K562 (cell line): ENCODE data around the gene THADA. TPM values are rescaled to one million over a fixed set of nuclear protein-coding genes. Genes with fewer than 3 reads are reported as not detected.

ENCODE experiments used
- ATAC-seq: fragments of 200-7000 bp; cut with Tn5 transposase; 3 replicates; pipeline ENCODE4 v1.9.1; 2020; ENCODE audit warnings: moderate library complexity
- BruUV-seq: library from RNA; stranded (reverse); fragments of 400-500 nt; replicated peaks from 2 replicates; lab custom pipeline; 2021; lab: Mats Ljungman, UMichigan
- CTCF ChIA-PET: fragments of 300-600 bp; formaldehyde crosslinking; extraction: SDS; loops from one replicate; lab custom pipeline; 2021; ENCODE audit warnings: low intra/inter-chr PET ratio; lab: Yijun Ruan, JAX
- POLR2A ChIA-PET: fragments of 300-600, 350-650 bp; sonication (Branson Sonifier 250); formaldehyde crosslinking; extraction: SDS; loops from one replicate; lab custom pipeline; 2021; ENCODE audit warnings: antibody characterized with exemption, inconsistent platforms; lab: Yijun Ruan, JAX
- DNase-seq, 4 experiments: peaks; one replicate each; pipeline versions ENCODE4 v3.0.0 to v3.0.0-alpha.2; 2011 to 2018; ENCODE audit warnings: low spot score in 3 of 4, mixed read lengths in 3 of 4; ENCODE audit errors: extremely low read depth in 1 of 4
- FAIRE-seq: peaks from 2 replicates; lab custom pipeline; 2011; peaks lifted over from hg19 to GRCh38; lab: Jason Lieb, UNC
- H2AFZ ChIP-seq: 2 replicates; pipeline ENCODE4 v1.6.0; 2011; ENCODE audit warnings: low read depth, low read length, control low read depth, inconsistent platforms
- H3K27ac ChIP-seq: fragments of 200-600 bp; 3 replicates; pipeline ENCODE4 v1.8.0; 2011; ENCODE audit warnings: low read depth, mild to moderate bottlenecking, control low read depth, inconsistent platforms, low read length, moderate library complexity, mixed read lengths; ENCODE audit errors: extremely low read depth
- H3K27me3 ChIP-seq, 2 experiments: fragments of 300-600 bp in 1 of 2; 2 replicates in 1 of 2; 3 replicates in 1 of 2; pipeline versions ENCODE4 v1.6.0 to v1.8.0; 2011; ENCODE audit warnings: inconsistent platforms in 2 of 2, low read length in 2 of 2, mild to moderate bottlenecking in 1 of 2, mixed read lengths in 1 of 2, moderate library complexity in 1 of 2; ENCODE audit not compliant: control insufficient read depth in 2 of 2, insufficient read depth in 2 of 2
- H3K36me3 ChIP-seq: fragments of 300-600 bp; 3 replicates; pipeline ENCODE4 v1.8.0; 2011; ENCODE audit warnings: mild to moderate bottlenecking, low read length, inconsistent platforms; ENCODE audit not compliant: control insufficient read depth, insufficient read depth
- H3K4me1 ChIP-seq, 2 experiments: fragments of 200-600 bp in 1 of 2; replicated peaks in 1 of 2; 2 replicates in 1 of 2; 3 replicates in 1 of 2; pipeline versions ENCODE4 v1.5.1 to v1.8.0; 2011; ENCODE audit warnings: inconsistent platforms in 2 of 2, low read length in 2 of 2, mild to moderate bottlenecking in 1 of 2, mixed read lengths in 1 of 2, moderate library complexity in 1 of 2; ENCODE audit not compliant: control insufficient read depth in 2 of 2, insufficient read depth in 2 of 2
- H3K4me2 ChIP-seq: 2 replicates; pipeline ENCODE4 v1.6.1; 2011; ENCODE audit warnings: low read length, control low read depth, inconsistent platforms, mixed read lengths; ENCODE audit not compliant: insufficient read depth
- H3K4me3 ChIP-seq: fragments of 200-600 bp; sonication (generic), shearing (Covaris generic); 2 replicates; pipeline ENCODE4 v1.5.1; 2016; ENCODE audit warnings: control low read depth, inconsistent platforms
- H3K79me2 ChIP-seq: fragments of 200-600 bp; 3 replicates; pipeline ENCODE4 v1.8.0; 2011; ENCODE audit warnings: low read length, inconsistent platforms; ENCODE audit not compliant: control insufficient read depth, insufficient read depth
- H3K9ac ChIP-seq, 2 experiments: 2 replicates each; pipeline versions ENCODE4 v1.6.0 to v1.6.1; 2011; ENCODE audit warnings: low read depth in 2 of 2, low read length in 2 of 2, control low read depth in 1 of 2, inconsistent platforms in 1 of 2, mild to moderate bottlenecking in 1 of 2, mixed read lengths in 1 of 2; ENCODE audit not compliant: insufficient read depth in 1 of 2
- H3K9me1 ChIP-seq: one replicate; pipeline ENCODE4 v1.6.0; 2011; ENCODE audit warnings: inconsistent platforms, mild to moderate bottlenecking, low read length, moderate library complexity; ENCODE audit not compliant: control insufficient read depth, insufficient read depth
- H3K9me3 ChIP-seq: replicated peaks from 2 replicates; pipeline ENCODE4 v1.5.1; 2011; ENCODE audit warnings: low read depth, low read length, inconsistent platforms; ENCODE audit not compliant: control insufficient read depth, insufficient read depth
- H4K20me1 ChIP-seq: replicated peaks from 2 replicates; pipeline ENCODE4 v1.6.1; 2011; ENCODE audit warnings: low read length, inconsistent platforms, mixed read lengths; ENCODE audit not compliant: control insufficient read depth, insufficient read depth
- CTCF ChIP-seq, 3 experiments: IDR thresholded peaks in 2 of 3; conservative IDR thresholded peaks in 1 of 3; 2 replicates each; pipeline ENCODE4 v1.5.1; 2011 to 2012; ENCODE audit warnings: low read length in 3 of 3, mild to moderate bottlenecking in 3 of 3, control low read depth in 2 of 3, improper control_type of control experiment in 1 of 3, inconsistent platforms in 1 of 3, low read depth in 1 of 3, mixed read lengths in 1 of 3, moderate library complexity in 1 of 3; ENCODE audit not compliant: insufficient read depth in 2 of 3
- CTCFL ChIP-seq: IDR thresholded peaks from 2 replicates; pipeline ENCODE4 v1.6.1; 2011; ENCODE audit warnings: borderline replicate concordance, low read depth, mild to moderate bottlenecking, moderate library complexity, low read length; ENCODE audit not compliant: insufficient read depth, poor library complexity, severe bottlenecking
- DEAF1 ChIP-seq: fragments of 450-650 bp; formaldehyde crosslinking; IDR thresholded peaks from 2 replicates; pipeline ENCODE4 v1.4.0; 2020; ENCODE audit warnings: mild to moderate bottlenecking, moderate library complexity
- EWSR1 ChIP-seq: fragments of 450-650 bp; IDR thresholded peaks from 2 replicates; pipeline ENCODE4 v1.6.1; 2018; ENCODE audit warnings: borderline replicate concordance, mild to moderate bottlenecking, low read depth, moderate library complexity; ENCODE audit not compliant: partially characterized antibody
- JUND ChIP-seq, 2 experiments: IDR thresholded peaks; 2 replicates in 1 of 2; 3 replicates in 1 of 2; pipeline ENCODE4 v1.6.1; 2011; ENCODE audit warnings: borderline replicate concordance in 2 of 2, low read depth in 2 of 2, low read length in 2 of 2, improper control_type of control experiment in 1 of 2, missing biosample characterization in 1 of 2, missing genetic modification characterization in 1 of 2, missing genetic modification reagents in 1 of 2
- RCOR1 ChIP-seq, 2 experiments: IDR thresholded peaks; 2 replicates each; pipeline ENCODE4 v1.6.1; 2012; ENCODE audit warnings: low read depth in 2 of 2, low read length in 2 of 2, borderline replicate concordance in 1 of 2, improper control_type of control experiment in 1 of 2
- SMC3 ChIP-seq: conservative IDR thresholded peaks from 2 replicates; pipeline ENCODE4 v1.6.1; 2011; ENCODE audit warnings: low read depth, low read length, improper control_type of control experiment; ENCODE audit not compliant: insufficient read depth
- STAG1 ChIP-seq: sonication (generic); formaldehyde crosslinking; IDR thresholded peaks from 2 replicates; pipeline ENCODE4 v1.5.0; 2020; ENCODE audit warnings: missing genetic modification reagents, borderline replicate concordance
- ZNF174 ChIP-seq: fragments of 250-450 bp; sonication (Bioruptor Pico); IDR thresholded peaks from 2 replicates; pipeline ENCODE4 v1.4.0; 2020; ENCODE audit warnings: mild to moderate bottlenecking
- ZNF764 ChIP-seq: fragments of 250-450 bp; sonication (Bioruptor Pico); IDR thresholded peaks from 2 replicates; pipeline ENCODE4 v1.4.0; 2020; ENCODE audit warnings: low read depth, mild to moderate bottlenecking, moderate library complexity
- WGBS: fragments of 100-300 bp; shearing (Covaris generic); methylation state at CpG from one replicate; pipeline ENCODE4 v1.1.6; 2016; ENCODE audit warnings: low coverage, mixed read lengths; ENCODE audit not compliant: insufficient coverage; ENCODE audit errors: missing lambda C conversion rate; 5-methylcytosine and 5-hydroxymethylcytosine counted together
- in situ Hi-C: fragments of 300-500 bp; cut with MboI; formaldehyde crosslinking; loops from 4 replicates; pipeline ENCODE4 v1.15.0; 2018; ENCODE audit warnings: inconsistent platforms, mixed read lengths
- intact Hi-C: fragments of 100-400 bp; cut with micrococcal nuclease; formaldehyde crosslinking; loops from 2 replicates; pipeline ENCODE4 v1.14.2; 2022
- polyA plus RNA-seq, 8 experiments: library from polyadenylated mRNA; depleted of rRNA in 4 of 8; stranded (reverse) in 5 of 8; unstranded in 3 of 8; fragments of >200 nt; fragmentation: Nextera tagmentation in 2 of 8; fragmentation: Illumina TruSeq in 1 of 8; extraction: Ambion mirVana in 2 of 8; extraction: Trizol in 1 of 8; gene quantifications; 2 replicates each; pipeline versions ENCODE4 v1.2.1 to v1.2.3, GENCODE V29; 2011 to 2014; ENCODE audit warnings: inconsistent platforms in 1 of 8, missing spikeins in 1 of 8
- total RNA-seq, 7 experiments: library from RNA; depleted of rRNA in 6 of 7; stranded (reverse); fragments of >200 nt in 6 of 7; fragmentation: Illumina TruSeq in 2 of 7; extraction: Trizol in 2 of 7; gene quantifications; 2 replicates each; pipeline versions ENCODE4 v1.2.1 to v1.2.3, GENCODE V29; 2011 to 2021; ENCODE audit warnings: low replicate concordance in 1 of 7

The THADA gene
- total and polyA plus RNA-seq, 9 of the 15 experiments (the other 6 are each of a cell fraction or from before 2014, with no cell fraction given), result 17.8 to 34.7 (median 31.9) TPM

- TF ChIP-seq CTCFL, result no peak
- TF ChIP-seq, all 486 proteins: peak for 0
Observed at GRCh38 chr2:43610361-43610760, 14.5 kb upstream of the THADA start (continued).

- BruUV-seq, result no TSS peak
- peak; percentile 89 for ATAC-seq
- Histone ChIP-seq H2AFZ (no peak overlapping the region), H3K9me3 (no peaks in the 10 kb centered on the region), H3K9me1 (no peaks in the 10 kb centered on the region), H3K9ac (no peak overlapping the region), H4K20me1 (no peaks in the 10 kb centered on the region), H3K79me2 (no peaks in the 10 kb centered on the region), H3K4me2 (no peak overlapping the region), H3K36me3 (no peaks in the 10 kb centered on the region), H3K27ac (no peak overlapping the region), H3K27me3 (no peaks in the 10 kb centered on the region), H3K4me3 (no peak overlapping the region), H3K4me1 (peaks cover 0 to 2% of the 10 kb centered on the region in 2 experiments; a peak in 1 of 5 replicates)
- intact Hi-C loops, result loop anchor here (1.0 to 5.0 kb wide), 2 partner anchors 662 to 781 kb away; no protein-coding TSS in a partner anchor
- WGBS, result 23% methylated on average over 6 of the region's 6 CpGs
- ChIA-PET CTCF (interaction anchor here (0.6 to 2.0 kb wide), 7 partner anchors 13 to 1988 kb away, joined by 3 to 23 read pairs (median 3); partner anchors contain the start of gene THADA), POLR2A (interaction anchor here (0.6 kb wide), 2 partner anchors 1071 to 1162 kb away, joined by 3 read pairs; no protein-coding TSS in a partner anchor)
- peak; percentile 92 for FAIRE-seq
- in situ Hi-C loops, result no loop called here
- peak; percentile 54 to 74 (median 67) for DNase-seq
- TF ChIP-seq ZNF174 (CRISPR knock-in tag) (no peak), RCOR1 (IDR thresholded peaks at IDR 0.05; ENCODE audit: borderline replicate concordance in 1 of 2, low read depth in 2 of 2, low read length in 2 of 2) (0 out of 4 replicates have a peak, but pooled peaks of 1 of the 2 experiments have one; percentile 25), EWSR1 (no peak), DEAF1 (CRISPR knock-in tag) (peak; percentile 56; the same call in 1 of the 2 replicates), JUND (IDR thresholded peaks at IDR 0.05; ENCODE audit: borderline replicate concordance, low read depth, low read length) (0 out of 2 replicates have a peak, but pooled peaks have one; percentile 15), JUND (tag; IDR thresholded peaks at IDR 0.05; ENCODE audit: borderline replicate concordance, low read depth, low read length) (no peak), ZNF764 (CRISPR knock-in tag) (no peak), CTCF (IDR thresholded peaks at IDR 0.05 in 2 of 3, conservative IDR thresholded peaks at IDR 0.05 in 1 of 3; ENCODE audit: insufficient read depth in 2 of 3, low read depth in 1 of 3, low read length in 3 of 3) (peak; percentile 74 to 81 (median 76)), STAG1 (CRISPR knock-in tag) (peak; percentile 47; the same call in 1 of the 2 replicates), SMC3 (peak; percentile 58; the same call in 1 of the 2 replicates)
Observed at GRCh38 chr2:43609290-43609918, 13.6 kb upstream of the THADA start.
